ENCODE measurements around the gene ADAMTS17. TPM values are rescaled to one million over a fixed set of nuclear protein-coding genes. Genes with fewer than 3 reads are reported as not detected.
A peak's percentile ranks its signal among the peaks of the same experiment; 100 is the strongest.

ADAMTS17 gene
- total RNA-seq, 4 donors from 2014 or later = 7.2 to 15.1 (median 8.9) TPM

GRCh38 chr15:100183921-100184495 is 157.8 kb downstream of the ADAMTS17 start:
- H3K4me1 ChIP-seq = no peaks in the 10 kb centered on the region
- no peaks in the 10 kb centered on the region for H3K27me3 ChIP-seq
- H3K9me3 ChIP-seq = no peaks in the 10 kb centered on the region
- no peak overlapping the region for H3K27ac ChIP-seq
- no peaks in the 10 kb centered on the region for H3K36me3 ChIP-seq
- no peak for TF ChIP-seq POLR2A (IDR thresholded peaks at IDR 0.05)
- TF ChIP-seq, protein P1, sequence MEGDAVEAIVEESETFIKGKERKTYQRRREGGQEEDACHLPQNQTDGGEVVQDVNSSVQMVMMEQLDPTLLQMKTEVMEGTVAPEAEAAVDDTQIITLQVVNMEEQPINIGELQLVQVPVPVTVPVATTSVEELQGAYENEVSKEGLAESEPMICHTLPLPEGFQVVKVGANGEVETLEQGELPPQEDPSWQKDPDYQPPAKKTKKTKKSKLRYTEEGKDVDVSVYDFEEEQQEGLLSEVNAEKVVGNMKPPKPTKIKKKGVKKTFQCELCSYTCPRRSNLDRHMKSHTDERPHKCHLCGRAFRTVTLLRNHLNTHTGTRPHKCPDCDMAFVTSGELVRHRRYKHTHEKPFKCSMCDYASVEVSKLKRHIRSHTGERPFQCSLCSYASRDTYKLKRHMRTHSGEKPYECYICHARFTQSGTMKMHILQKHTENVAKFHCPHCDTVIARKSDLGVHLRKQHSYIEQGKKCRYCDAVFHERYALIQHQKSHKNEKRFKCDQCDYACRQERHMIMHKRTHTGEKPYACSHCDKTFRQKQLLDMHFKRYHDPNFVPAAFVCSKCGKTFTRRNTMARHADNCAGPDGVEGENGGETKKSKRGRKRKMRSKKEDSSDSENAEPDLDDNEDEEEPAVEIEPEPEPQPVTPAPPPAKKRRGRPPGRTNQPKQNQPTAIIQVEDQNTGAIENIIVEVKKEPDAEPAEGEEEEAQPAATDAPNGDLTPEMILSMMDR (IDR thresholded peaks at IDR 0.05) = no peak
- no peak overlapping the region for H3K4me3 ChIP-seq
- DNase-seq = peak in 1 of 3 donors; percentile 21

GRCh38 chr15:100180921-100181320 is 160.9 kb downstream of the ADAMTS17 start:
- TF ChIP-seq, protein P1 (IDR thresholded peaks at IDR 0.05) = no peak
- no peaks in the 10 kb centered on the region for H3K27me3 ChIP-seq
- peak in 1 of 3 donors; percentile 38 for DNase-seq
- no peaks in the 10 kb centered on the region for H3K9me3 ChIP-seq
- no peaks in the 10 kb centered on the region for H3K4me1 ChIP-seq
- H3K4me3 ChIP-seq = no peak overlapping the region
- H3K36me3 ChIP-seq = no peaks in the 10 kb centered on the region
- no peak overlapping the region for H3K27ac ChIP-seq

DNA sequence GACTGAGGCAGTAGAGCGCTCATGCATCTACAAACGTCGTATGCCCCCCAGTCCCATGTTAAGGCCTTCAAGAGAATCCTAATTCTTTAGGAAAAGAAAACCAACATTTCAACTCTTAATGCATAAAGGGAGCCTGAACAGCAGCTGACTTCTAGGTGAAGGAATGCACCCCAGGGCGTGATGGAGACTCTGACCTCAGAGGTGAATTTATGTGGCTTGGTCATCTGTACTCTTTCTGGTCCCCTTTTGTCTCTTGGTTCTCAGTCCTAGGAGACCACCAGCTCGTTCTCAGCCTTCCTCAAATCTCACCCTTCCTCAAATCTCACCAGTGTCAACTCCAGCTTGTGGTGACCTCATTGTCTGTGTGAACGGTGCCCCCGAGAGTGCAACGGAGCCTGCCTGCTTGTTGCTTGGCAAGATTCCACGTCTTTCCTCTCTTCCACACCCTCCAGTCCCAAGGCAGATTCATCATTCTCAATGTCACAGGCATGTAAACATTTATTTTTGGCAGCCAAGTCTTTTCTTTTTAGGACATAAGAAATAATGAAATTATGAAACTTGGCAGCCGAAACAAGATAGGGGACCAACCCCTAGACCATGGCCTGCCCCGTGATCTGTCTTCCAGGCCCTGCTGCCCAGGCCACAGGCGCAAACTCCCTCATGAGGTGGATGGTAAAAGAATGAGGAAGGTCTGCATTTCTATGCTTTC is 166.2 kb downstream of the ADAMTS17 start:
- Histone ChIP-seq H3K27me3 (no peaks in the 10 kb centered on the region), H3K4me1 (no peaks in the 10 kb centered on the region), H3K27ac (peak overlapping the region in 2 of 4 donors; percentile 5 to 41), H3K9me3 (peaks cover 0 to 24% (median 0%) of the 10 kb centered on the region in 4 donors), H3K4me3 (no peak overlapping the region), H3K36me3 (no peaks in the 10 kb centered on the region)
- DNase-seq = no peak
- TF ChIP-seq, protein P1 (IDR thresholded peaks at IDR 0.05) = no peak
- TF ChIP-seq POLR2A (IDR thresholded peaks at IDR 0.05) = no peak

DNA sequence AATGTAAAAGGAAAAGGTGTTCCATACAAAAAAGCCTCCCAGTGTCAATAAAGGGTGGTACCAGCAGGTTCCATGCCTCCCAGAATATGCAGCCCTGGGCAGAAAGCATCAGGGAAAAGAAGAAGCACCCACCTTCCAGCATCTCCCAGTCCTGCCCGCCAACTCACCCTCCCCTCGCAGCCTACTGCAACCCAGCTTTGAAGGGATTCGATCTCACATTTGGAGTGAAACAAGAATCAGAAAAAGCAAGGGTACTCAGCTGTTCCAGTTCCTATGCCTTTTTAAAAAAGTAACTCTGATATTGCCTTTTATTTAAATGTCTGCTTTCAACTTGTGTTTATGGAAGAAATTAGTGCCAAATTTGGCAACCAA is 166.9 kb downstream of the ADAMTS17 start:
- H3K4me3 ChIP-seq = no peak overlapping the region
- no peaks in the 10 kb centered on the region for H3K4me1 ChIP-seq
- no peaks in the 10 kb centered on the region for H3K27me3 ChIP-seq
- H3K27ac ChIP-seq = peak overlapping the region in 3 of 4 donors; percentile 5 to 41 (median 31)
- TF ChIP-seq POLR2A (IDR thresholded peaks at IDR 0.05) = no peak
- TF ChIP-seq, protein P1 (IDR thresholded peaks at IDR 0.05) = no peak
- H3K9me3 ChIP-seq = peaks cover 0 to 24% (median under 1%) of the 10 kb centered on the region in 4 donors
- no peak for DNase-seq
- no peaks in the 10 kb centered on the region for H3K36me3 ChIP-seq

- DNase-seq = no peak
- Histone ChIP-seq H3K4me3 (no peak overlapping the region), H3K27ac (peak overlapping the region in 2 of 4 donors; percentile 31 to 41), H3K9me3 (peaks cover 0 to 24% (median 3%) of the 10 kb centered on the region in 4 donors), H3K4me1 (no peaks in the 10 kb centered on the region), H3K36me3 (no peaks in the 10 kb centered on the region), H3K27me3 (no peaks in the 10 kb centered on the region)
- no peak for TF ChIP-seq POLR2A (IDR thresholded peaks at IDR 0.05)
- TF ChIP-seq, protein P1 (IDR thresholded peaks at IDR 0.05) = no peak
These were observed 167.4 kb downstream of the ADAMTS17 start for GRCh38 chr15:100174159-100174903.
